Measurements from ENCODE around the gene ZNF776.
"Not testable (repeated sequence)": the region's sequence is repeated elsewhere in the genome, so short reads cannot be mapped to it uniquely, and the experiment has no call there.

Gene ZNF776

DNA sequence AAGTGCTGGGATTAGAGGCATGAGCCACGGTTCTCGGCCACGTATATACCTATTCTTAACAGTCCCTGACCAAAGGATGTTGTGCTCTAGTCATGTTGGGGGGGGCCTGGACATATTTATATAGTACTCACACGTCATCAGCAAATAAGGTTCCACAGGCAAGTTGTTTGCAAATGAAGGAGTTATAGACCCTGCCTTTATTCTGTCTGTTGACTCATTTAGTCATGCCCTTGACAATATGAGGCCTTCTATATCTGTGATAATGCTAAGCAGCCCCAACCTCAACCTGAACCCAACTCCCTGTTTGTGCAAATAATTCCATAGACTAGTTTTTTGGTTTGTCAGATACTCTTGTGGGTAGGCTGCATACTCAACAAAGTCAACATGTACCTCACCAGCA is 31.7 kb downstream of the ZNF776 start:
- DNase-seq (ENCODE audit: low spot score) = no peak

DNA sequence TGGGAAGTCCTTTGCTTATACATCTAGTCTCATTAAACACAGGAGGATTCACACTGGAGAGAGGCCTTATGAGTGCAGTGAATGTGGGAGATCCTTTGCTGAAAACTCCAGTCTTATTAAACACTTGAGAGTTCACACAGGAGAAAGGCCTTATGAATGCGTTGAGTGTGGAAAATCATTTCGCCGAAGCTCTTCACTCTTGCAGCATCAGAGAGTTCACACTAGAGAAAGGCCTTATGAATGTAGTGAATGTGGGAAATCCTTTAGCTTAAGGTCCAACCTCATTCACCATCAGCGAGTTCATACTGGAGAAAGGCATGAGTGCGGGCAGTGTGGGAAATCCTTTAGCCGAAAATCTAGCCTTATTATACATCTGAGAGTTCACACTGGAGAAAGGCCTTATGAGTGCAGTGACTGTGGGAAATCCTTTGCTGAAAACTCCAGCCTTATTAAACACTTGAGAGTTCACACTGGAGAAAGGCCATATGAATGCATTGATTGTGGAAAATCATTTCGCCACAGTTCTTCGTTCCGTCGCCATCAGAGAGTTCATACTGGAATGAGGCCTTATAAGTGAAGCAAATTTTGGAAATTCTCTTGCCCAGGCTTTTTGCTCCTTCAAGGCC is 32.7 kb downstream of the ZNF776 start:
- DNase-seq (ENCODE audit: low spot score) = no peak

DNA sequence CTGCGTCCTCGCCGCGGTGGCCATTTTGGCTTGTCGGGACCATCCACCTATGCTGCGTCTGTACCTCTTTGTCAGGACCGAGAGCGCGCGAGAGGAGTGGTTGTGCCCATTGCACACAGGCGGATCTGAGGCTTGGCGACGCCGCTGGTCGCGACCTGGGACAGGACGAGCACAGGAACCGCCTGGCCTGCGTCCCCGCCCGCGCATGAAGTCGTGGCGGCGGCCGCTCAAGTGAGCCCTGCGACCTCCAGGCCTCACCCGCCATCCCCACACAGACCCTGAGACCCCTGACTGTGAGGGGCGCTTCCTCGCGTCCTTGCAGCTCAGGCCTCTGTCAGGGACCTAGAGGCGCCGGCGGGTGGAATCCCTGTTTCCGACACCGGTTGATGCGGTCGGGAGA is 39.7 kb downstream of the ZNF776 start:
- no peak for DNase-seq (ENCODE audit: low spot score)

DNA sequence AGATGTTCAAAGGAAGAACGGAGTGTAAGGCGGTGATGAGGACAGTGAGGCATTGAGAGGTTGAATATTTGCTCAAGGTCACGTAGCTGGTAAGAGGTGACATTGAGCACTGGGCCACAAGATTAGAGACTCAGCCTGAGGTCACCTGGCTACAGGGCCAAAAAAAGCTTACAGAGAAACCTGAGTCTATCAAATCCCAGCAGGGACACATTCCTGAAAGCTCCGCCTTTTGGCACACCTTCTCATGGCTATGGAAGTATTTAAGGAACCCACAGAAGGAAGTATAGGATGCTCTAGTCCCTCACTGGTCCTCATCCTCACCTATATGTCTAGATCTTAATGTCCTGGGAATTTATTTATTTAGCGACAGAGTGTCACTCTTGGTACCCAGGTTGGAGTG is 40.3 kb downstream of the ZNF776 start:
- no peak for DNase-seq (ENCODE audit: low spot score)

DNA sequence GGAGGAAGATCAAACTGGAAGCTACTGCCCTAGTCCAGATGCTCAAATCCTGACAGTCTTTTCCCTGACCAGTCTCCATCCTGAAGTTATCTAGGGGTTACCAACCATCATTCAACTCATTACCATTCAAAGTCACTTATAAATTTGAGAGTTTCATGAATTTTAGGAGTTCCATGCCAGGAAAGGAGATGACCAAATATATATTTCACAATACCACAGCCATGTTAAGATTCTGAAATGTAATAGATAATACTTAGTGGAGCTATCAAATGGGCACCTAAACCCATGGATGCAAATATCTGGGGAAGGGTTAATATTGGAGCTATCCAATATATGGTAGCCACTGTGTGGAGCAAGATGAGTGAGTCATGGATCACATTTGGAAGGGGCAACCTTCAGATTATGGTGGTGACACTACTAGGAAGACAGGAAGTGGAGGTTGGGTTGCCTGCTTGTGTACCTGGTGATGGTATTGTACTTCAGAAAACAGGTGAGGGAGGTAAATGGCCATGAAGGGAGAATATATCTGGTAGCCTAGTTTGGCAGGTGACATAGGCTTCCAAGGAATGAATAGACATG is 41.6 kb downstream of the ZNF776 start:
- no peak for DNase-seq (ENCODE audit: low spot score)

DNA sequence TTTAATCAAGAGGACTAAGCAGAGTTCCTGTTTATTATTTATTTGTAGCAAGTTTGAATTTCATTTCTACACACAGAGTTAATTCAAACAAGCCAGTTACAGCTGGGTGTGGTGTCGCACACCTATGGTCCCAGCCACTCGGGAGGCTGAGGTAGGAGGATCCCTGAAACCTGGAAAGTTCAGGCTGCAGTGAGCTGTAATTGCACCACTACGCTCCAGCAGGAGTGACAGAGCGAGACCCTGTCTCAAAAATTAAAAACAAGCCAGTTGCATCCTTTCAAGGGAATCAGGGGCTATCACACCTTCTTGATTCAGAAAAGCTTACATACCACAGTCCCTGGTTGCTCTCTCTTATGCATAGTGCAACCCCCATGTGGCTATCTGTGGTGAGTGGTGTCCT is 42.7 kb downstream of the ZNF776 start:
- DNase-seq (ENCODE audit: low spot score) = no peak

DNA sequence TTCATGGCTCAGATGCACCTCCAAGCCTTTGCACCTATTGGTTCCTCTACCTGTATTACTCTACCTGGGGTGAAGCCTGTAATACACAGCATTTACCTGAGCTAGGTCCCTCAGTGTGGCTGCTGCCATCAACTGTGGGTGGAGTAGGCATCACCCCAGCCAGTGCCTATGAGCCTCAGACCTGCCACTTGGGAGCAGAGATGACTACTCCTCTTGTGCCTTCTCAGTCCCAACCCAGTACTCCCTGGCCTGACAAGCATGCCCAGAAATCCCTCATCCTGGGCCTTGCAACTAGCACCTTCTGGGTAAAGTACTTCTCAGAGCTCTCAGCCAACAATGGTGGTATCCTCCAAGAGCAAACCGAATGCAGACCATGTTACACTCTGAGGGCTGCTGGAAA is 50.0 kb downstream of the ZNF776 start:
- not testable (repeated sequence) for DNase-seq (ENCODE audit: low spot score)

DNA sequence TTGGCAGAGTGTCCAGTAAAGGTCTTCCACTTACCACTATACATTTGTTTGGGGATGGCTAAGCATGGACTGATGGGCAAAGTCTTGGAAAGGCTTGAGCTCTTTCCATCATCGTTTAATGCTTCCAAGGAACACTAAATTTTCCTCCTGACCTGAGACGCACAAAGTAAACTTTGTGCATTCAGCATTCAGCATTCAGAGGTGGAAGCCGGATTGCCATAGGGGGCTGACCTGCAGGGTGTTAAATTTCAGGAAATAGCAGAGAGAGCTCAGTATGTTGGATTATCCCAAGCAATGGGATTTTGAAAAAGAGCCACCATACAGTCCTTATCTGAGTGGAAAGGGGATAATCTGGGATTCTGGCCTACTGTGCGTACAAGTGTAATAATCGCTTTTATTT is 54.1 kb downstream of the ZNF776 start:
- no peak for DNase-seq (ENCODE audit: low spot score)

DNA sequence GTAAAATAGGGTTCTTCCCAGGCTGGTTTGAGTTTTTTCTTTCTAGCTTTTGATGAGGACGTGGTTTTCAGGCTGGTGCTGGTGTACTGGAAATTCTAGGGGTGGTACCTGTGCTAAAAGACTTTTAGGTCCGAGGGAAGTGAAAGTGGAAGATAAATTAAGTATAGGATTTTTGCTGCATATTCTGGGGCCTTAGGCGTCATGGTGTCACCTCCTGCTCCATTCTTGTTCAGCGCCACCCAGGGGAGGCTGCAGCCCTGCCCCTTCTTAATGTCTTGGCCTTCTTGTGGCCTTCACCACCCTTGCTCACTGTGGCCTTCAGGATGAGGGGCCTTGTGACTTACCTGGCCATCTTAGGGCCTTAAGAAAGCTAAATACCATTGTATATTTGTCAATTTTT is 55.7 kb downstream of the ZNF776 start:
- DNase-seq (ENCODE audit: low spot score) = no peak

DNA sequence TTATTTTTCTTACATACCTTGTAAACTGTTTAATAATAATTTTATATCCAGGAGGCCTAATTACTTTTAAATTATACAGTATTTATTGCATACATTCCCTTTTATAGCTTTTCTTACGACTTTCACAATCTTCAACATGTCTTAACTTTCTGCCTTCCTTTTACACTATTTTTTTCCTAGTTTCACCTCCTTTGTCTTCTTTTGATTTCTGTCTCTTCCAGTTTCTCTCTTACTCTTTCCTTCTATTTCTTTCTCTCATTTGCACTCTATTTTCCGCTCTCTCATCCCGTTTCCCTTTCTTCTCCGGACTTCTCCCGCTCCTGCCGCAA is 56.6 kb downstream of the ZNF776 start:
- DNase-seq (ENCODE audit: low spot score) = no peak

DNA sequence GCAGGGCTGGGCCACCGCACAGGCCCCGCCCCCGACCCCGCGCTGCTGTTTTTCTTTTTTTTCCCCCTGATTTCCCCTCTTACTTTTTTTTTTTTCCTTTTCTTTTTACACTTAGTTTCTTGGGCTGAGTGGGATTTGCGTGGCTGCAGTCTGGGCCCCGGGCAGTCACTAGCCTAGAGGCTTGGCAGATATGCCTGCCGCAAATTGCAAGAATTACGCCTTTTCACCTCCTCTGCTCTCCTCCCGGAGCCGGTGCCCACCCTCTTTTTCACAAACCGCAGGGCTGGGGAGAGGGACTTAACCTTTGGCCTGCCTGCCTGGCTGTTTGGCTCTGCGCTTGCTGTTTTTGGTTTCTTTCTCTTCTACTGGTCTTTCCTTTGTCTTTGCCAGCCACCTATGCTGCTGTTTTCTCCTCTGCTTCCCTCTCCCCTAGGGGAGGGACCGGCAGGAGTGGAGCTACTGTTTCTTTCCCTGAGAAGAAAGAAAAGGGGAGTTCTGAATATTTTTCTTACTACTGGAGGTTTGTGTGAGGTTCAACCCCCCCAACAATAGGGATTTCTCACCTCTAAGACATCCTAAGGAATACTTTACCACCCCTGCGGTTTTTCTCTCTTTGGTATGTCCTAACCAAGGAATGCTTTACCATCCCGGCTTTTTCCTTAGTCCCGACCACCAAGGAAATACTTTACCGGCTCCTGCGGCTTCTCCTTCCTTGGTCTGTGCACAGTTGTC is 57.1 kb downstream of the ZNF776 start:
- DNase-seq (ENCODE audit: low spot score) = peak; percentile 67

DNA sequence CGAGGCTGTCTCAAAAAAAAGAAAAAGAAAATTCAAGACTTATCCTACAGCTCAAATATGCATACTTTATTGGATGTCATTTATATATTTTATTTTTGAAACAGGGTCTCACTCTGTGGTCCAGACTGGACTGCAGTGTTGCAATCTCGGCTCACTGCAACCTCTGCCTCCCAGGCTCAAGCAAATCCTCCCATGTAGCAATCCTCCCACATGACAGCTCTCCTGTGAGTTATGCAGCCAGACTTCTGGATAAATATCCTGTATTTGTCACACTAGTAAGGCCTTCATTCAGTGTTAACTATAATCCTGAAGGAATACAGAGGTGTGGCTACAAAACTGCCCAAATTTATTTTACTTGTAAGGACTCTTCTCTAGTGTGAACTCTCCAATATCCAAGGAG is 60.9 kb downstream of the ZNF776 start:
- DNase-seq (ENCODE audit: low spot score) = no peak

Data from AG20443 (cell line).